Astrocyte of the spinal cord (primary cell): Measurements from ENCODE around the gene CD55.

Experiments used
- DNase-seq: peaks from one replicate; pipeline ENCODE4 v3.0.0; 2011; ENCODE audit warnings: low read depth, low spot score
- H3K4me3 ChIP-seq: 2 replicates; pipeline ENCODE4 v1.5.1; 2011; ENCODE audit warnings: low read depth, mild to moderate bottlenecking, low read length, moderate library complexity
- in situ Hi-C: cut with HindIII; loops from 2 replicates; pipeline ENCODE4 v1.10.0; 2017; ENCODE audit warnings: low sequenced_read_pairs
- TF ChIP-seq, protein P1 (sequence below): IDR thresholded peaks from 2 replicates; pipeline ENCODE4 v1.5.1; 2012; ENCODE audit warnings: low read depth, mild to moderate bottlenecking, low read length, inconsistent platforms

CD55 gene

DNA sequence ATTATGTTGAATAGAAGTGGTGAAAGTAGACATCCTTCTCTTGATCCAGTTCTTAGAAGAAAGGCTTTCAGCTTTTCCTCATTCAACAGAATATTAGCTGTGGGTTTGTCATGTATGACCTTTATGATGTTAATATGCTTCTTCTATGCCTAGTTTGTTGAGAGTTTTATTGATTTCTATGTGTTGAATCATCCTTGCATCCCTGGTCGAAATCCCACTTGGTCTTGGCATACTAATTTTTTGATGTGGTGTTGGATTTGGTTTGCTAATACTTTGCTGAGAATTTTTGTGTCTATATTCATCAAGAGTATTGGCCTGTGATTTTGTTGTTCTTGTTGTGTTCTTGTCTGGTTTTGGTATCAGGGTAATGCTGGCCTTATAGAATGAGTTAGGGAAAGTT lies 20.9 kb downstream of the CD55 start:
- in situ Hi-C loops: no loop called here
- no peak for DNase-seq
- TF ChIP-seq, protein P1, sequence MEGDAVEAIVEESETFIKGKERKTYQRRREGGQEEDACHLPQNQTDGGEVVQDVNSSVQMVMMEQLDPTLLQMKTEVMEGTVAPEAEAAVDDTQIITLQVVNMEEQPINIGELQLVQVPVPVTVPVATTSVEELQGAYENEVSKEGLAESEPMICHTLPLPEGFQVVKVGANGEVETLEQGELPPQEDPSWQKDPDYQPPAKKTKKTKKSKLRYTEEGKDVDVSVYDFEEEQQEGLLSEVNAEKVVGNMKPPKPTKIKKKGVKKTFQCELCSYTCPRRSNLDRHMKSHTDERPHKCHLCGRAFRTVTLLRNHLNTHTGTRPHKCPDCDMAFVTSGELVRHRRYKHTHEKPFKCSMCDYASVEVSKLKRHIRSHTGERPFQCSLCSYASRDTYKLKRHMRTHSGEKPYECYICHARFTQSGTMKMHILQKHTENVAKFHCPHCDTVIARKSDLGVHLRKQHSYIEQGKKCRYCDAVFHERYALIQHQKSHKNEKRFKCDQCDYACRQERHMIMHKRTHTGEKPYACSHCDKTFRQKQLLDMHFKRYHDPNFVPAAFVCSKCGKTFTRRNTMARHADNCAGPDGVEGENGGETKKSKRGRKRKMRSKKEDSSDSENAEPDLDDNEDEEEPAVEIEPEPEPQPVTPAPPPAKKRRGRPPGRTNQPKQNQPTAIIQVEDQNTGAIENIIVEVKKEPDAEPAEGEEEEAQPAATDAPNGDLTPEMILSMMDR: no peak
- H3K4me3 ChIP-seq: no peak overlapping the region

DNA sequence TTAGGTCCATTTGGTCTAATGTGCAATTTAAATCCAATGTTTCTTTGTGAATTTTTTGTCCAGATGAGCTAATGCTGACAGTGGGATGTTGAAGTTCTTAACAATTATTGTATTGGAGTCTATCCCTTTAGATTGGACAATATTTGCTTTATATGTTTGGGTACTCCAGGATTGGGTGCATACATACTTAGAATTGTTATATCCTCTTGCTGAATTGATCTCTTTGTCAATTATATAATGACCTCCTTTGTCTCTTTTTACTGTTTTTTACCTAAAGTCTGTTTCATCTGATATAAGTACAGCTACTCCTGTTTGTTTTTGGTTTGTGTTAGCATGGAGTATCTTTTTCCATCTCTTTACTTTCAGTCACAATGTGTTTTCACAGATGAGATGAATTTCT lies 22.2 kb downstream of the CD55 start:
- TF ChIP-seq, protein P1: no peak
- DNase-seq: no peak
- in situ Hi-C loops: no loop called here
- no peak overlapping the region for H3K4me3 ChIP-seq

DNA sequence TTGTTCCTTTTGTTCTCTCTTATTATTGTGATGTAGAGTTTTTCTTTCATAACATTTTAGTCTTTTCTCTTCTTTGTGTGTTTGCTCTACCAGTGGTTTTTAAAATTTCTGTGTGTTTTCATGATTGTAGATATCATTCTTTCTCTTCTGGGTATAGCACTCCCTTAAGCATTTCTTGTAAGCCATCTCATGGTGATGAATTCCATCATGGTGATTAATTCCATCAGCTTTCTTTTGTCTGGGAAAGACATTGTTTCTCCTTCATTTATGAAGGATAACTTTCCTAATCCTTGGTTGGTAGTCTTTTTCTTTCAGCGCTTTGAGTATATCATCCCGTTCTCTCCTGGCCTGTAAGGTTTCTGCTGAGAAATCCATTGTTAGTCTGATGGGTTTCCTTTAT lies 22.7 kb downstream of the CD55 start:
- in situ Hi-C loops: no loop called here
- no peak overlapping the region for H3K4me3 ChIP-seq
- TF ChIP-seq, protein P1: no peak
- DNase-seq: no peak

DNA sequence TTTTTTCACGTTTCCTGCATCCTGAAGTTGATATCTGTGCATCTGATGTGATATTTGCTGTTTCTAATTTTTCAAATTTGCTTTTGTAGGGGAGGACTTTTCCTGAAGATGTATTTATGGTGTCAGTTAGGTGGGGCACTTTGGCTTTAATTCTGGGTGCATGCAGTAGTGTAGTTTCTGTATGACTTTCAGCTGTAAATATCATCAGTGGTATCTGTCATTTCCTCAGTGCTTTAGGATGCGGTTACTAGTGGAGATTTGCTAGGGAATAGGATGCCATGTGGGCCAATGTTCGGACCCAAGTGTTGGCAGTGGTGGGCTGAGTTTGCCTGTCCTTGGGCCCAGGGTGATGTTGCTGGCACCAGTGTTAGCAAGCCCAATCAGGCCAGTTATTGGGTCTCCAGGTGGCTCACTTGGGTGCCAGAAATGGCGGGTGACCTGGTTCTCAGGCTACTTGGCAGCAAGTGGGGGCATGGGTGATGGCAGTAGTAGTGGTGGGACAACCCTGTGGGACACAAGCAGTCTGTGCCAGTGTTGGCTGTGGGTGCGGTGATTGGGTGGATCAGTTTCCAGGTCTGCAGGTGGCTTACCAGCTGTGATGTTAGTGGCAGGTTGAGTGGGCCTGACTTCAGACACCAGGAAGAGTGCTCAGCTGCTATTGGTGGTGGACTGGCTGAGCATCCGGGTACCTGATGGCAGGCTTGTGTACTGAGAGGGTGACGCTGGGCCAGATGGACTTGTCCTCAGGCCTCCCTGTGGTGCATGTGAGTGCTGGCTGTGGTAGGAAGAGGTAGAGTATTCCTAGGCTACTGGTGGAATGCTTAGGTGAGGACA lies 24.4 kb downstream of the CD55 start:
- no peak overlapping the region for H3K4me3 ChIP-seq
- in situ Hi-C loops: no loop called here
- TF ChIP-seq, protein P1: no peak
- DNase-seq: no peak

DNA sequence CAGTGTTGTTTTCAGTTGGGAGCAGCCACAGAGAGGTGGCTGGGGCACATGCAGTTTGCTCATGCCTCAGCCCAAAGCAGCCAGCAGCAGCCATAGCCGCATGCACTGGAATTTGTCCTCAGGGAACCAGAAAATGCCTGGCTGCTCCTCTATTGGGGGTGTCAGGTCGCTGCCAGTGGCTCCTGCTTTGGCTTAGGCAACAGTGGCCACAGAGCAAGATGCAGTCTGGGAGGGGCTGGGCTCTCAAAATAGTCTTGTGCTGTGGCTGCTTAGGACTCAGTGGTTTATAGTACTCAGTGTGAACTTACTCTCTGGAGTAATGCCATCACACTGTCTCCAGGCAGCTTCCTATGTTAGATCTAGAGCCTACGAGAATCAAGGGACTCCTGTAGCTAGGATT lies 25.0 kb downstream of the CD55 start:
- in situ Hi-C loops: no loop called here
- no peak for DNase-seq
- no peak overlapping the region for H3K4me3 ChIP-seq
- TF ChIP-seq, protein P1: no peak

DNA sequence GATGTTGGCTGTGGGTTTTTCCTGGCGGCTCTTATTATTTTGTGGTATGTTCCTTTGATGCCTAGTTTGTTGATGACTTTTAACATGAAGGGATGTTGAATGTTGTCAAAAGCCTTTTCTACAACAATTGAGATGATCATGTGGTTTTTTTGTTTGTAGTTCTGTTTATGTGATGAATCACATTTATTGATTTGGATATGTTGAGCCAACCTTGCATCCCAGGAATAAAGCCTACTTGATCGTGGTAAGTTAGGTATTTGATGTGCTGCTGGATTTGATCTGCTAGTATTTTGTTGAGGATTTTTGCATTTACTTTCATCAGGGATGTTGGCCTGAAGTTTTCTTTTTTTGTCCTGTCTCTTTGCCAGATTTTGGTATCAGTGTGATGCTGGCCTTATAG lies 28.5 kb downstream of the CD55 start:
- in situ Hi-C loops: no loop called here
- TF ChIP-seq, protein P1: no peak
- no peak overlapping the region for H3K4me3 ChIP-seq
- DNase-seq: no peak
